DMS53 (cell line): ENCODE data around the gene ZDHHC18.
A peak's percentile ranks its signal among the peaks of the same experiment; 100 is the strongest.
"Not testable (repeated sequence)": the region's sequence is repeated elsewhere in the genome, so short reads cannot be mapped to it uniquely, and the experiment has no call there.

Experiments used
- DNase-seq: peaks from one replicate; lab custom pipeline; 2025; lab: John Stamatoyannopoulos, UW

ZDHHC18 gene

DNA sequence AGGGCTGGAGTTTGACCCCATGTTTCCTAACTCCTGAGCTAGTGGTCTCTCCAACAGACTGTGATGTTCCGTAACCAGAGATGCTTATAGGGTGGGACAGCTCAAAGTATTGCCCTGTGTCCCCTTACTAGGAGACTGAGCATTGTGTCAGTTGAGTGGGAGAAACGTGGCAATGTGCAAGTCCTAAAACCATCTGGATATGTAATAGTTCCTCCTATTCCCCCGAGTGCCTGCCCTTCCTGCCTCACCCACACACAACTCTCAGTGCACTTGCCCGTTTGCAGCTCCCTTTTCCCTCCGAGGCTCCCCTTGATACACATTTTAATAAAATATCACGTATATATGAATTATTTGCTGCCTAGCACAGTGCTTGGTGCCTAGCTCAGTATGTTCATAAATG lies 35.3 kb upstream of the ZDHHC18 start:
- no peak for DNase-seq

DNA sequence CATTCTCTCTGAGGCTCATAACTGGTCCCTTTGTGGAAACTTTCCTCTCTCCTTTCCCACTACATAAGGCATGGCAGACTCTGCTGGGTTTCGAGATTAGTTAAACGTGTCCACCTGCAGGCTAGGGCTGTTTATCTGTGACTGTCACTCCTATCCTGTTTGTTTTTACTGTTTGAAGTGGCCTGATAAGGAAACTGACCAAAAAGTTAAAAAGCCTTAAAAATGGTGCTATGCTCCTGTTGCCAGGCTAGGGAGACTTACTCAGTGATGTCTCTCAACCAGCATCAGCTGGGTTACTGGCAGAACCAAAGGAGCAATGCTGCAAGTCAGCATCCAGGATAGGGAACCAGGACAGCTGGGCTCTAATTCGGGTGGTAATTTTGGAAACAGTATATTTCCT lies 34.9 kb upstream of the ZDHHC18 start:
- no peak for DNase-seq

DNA sequence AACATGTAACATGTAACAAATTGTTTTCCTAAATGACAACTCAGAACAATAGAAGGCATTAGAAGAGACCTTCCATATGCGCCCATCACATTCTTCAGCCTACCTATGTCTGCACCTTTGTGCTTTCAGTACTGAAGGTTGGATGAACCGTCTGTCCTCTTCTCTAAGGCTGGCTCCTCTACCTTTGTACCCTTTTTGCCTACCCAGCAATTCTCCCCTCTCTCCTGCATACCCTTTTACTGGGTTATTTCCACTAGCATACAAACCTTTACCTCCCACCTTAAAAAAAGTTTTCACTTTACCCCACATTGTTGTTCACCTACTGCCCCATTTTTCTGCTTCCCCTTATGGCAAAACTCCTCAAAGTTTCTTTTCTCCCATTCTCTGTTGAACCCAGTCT lies 33.6 kb upstream of the ZDHHC18 start:
- DNase-seq, result no peak

DNA sequence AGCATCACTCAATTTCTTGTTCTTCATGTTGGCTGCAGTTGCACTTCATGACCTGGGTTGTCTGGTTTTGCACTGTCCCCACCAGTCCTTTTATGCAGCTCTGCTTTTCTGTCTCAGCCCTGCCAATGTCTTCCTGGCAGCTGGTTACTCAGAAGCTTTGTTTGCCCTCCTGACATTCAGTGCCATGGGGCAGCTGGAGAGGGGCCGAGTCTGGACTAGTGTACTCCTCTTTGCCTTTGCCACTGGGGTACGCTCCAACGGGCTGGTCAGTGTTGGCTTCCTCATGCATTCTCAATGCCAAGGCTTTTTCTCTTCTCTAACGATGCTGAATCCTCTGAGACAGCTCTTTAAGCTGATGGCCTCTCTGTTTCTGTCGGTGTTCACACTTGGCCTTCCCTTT lies 32.1 kb upstream of the ZDHHC18 start:
- no peak for DNase-seq

DNA sequence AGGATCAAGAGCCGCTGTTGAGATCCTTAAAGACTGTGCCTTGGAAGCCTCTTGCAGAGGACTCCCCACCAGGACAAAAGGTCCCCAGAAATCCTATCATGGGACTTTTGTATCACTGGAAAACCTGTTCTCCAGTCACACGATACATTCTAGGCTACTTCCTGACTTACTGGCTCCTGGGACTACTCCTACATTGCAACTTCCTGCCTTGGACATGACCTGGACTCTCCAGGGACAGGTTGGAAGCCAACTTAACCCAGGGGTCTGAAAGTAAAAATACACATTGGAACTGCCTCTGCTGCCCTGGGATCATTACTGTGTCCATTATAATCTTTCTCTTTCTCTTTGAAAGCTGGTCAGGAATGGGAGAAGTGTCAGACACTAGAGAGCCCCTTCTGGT lies 28.9 kb upstream of the ZDHHC18 start:
- no peak for DNase-seq

DNA sequence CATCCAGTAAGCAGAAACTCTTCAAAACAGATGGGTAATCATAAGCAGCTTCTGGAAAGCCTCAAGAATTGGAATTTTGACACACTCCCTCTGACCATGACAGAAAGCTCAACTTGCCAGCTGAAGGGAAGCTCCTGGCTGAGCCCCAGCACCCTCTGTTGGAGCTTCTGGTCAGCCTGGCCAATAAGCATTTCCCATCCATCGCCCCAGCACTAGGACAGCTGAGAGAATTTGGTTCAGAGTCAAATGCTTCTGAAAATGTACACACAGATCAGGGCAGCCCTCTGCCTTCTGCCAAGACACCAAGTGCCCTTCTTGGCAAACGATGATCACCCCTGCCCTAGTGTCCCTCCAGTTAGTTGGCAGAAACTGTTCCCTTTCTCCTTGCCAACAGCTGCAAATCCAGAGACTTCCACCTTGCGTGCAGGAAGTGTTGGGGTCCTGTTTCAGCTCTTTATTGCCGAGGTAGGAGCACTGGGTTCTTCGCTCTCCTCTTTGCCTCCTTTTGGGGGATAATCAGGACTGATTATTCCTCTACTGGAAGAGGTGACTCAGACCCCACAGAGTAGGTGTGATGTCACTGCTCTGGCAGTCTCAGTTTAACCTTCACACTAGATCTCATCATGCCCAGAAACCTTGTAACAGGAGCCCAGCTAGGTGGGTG lies 26.9 kb upstream of the ZDHHC18 start:
- DNase-seq, result peak; percentile 56

DNA sequence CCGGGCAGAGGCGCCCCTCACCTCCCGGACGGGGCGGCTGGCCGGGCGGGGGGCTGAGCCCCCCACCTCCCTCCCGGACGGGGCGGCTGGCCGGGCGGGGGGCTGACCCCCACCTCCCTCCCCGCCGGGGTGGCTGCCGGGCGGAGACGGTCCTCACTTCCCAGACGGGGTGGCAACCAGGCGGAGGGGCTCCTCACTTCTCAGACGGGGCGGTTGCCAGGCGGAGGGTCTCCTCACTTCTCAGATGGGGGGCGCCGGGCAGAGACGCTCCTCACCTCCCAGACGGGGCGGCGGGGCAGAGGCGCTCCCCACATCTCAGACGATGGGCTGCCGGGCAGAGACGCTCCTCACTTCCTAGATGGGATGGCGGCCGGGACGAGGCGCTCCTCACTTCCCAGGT lies 22.6 kb upstream of the ZDHHC18 start:
- DNase-seq, result not testable (repeated sequence)

DNA sequence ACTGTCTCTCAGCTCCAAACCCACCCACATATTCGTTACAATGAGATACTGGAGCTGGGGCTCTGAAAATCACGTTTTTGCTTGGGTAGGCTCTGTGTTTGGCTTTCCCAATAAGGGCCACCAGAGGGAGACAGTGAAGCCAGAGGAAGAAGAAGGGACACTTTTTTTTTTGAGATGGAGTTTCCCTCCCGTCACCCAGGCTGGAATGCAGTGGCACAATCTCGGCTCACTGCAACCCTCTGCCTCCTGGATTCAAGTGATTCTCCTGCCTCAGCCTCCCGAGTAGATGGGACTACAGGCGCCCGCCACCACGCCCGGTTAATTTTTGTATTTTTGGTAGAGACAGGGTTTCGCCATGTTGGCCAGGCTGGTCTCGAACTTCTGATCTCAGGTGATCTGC lies 16.4 kb upstream of the ZDHHC18 start:
- DNase-seq, result peak; percentile 90

DNA sequence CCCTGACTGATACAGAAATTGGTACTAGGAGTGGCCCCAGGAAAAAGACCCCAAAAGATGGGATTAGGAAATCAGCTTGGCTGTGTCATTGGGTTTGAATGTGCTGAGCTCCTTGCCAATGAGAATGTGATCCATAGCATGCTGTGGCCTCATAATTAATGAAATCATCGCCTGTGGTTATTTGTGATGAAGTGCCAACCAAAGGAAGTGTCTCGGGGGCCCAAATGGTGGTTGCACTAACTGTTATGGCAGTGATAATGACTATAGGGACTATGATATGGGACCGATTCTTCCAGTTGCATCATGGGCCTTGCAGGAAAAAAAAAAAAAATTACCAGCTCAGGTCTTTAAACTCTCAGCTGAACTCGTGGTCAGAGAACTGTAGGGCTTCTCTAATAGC lies 15.4 kb upstream of the ZDHHC18 start:
- DNase-seq, result no peak

DNA sequence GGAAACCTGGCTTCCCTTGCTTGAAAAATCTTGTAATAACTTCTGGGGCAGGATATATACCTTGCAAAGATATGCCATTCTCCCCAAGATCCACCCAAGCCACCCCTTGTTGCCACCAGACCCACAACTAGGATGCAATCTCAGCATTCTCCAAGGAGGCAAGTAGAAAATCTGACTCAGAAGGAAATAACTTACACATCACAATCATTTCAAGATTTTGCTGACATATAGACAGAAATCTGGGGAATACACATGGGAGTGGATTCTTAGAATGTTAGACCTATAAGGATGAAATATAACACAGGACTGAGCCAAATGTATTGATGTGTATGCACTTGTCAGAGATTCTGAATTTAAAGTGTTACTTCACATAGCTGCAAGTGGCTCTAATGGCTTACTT lies 14.8 kb upstream of the ZDHHC18 start:
- no peak for DNase-seq

DNA sequence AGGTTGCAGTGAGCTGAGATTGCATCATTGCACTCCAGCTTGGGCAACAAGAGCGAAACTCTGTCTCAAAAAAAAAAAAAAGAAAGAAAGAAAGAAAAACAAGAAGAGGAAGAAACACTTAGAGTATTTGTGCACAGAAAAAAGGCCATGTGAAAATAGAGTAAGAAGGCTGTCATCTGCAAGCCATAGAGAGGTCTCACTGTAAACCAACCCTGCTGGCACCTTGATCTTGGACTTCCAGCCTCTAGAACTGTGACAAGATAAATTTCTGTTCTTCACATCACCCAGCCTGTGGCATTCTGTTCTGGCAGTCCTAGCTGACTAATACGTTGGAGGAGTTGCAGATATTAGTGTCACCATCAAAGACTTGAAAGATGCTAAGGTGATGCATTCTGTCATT lies 12.1 kb upstream of the ZDHHC18 start:
- DNase-seq, result no peak

DNA sequence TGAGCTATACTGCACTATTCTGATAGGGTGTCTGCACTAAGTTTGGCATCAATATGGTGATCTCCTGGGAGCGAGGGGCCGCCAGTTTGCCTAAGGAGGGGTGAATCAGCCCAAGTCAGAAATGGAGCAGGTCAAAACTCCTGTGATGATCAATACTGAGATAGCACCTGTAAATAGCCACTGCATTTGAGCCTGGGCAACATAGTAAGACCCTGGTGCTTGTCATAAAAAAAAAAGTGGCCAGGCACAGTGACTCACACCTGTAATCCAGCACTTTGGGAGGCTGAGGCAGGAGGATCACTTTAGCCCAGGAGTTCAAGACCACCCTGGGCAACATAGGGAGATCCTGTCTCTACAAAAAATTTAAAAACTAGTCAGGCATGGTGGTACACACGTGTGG lies 11.6 kb upstream of the ZDHHC18 start:
- no peak for DNase-seq

DNA sequence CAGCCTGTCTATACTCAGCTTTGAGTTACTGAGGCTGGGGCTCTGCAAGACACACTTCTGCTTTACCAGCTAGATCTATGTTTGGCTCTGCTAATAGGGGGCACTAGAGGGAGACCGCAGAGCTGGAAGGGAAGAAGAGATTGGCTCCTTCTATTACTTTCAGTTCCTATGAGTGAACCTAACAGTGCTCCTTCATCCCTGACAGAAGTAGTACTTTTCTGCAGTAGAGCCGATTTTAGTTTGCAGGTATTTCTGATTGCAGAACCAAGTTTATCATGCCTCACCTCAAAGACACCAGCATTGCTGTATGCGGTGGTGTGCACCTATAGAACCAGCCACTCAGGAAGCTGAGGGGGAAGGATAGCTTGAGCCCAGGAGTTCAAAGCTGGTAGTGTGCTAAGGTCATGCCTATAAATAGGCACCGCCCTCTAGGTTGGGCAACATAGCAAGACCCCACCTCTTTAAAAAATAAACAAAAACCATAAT lies 5.7 kb upstream of the ZDHHC18 start:
- no peak for DNase-seq

DNA sequence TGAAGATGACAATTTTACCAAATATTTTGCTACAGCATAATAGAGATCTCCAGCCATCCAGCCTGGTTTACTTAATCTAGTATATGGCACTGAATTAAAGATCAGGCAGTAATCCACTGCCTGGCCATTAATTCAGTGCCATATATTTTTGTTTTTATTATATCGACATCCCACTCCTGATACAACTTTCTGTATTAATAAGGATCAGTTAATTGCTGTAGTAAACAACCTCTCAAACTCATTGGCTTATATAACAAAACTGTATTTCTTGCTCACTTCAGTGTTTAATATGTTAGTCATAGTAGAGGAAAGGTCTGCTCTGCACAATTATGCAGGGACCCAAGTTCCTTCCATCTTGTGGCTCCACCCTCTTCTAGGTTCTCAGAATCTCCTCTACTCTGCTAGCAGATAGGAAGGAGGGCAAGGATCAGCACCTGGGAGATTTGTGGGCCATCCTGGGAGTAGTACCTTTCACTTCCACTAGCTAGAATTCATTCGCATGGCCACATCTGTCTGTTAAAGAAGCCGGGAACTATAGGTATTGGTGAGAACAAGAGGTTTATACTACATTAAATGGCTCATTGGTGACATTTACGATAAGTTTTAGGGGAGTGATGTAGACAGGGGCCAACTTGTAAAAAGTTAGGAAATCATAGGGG lies 3.6 kb upstream of the ZDHHC18 start:
- peak; percentile 44 for DNase-seq

DNA sequence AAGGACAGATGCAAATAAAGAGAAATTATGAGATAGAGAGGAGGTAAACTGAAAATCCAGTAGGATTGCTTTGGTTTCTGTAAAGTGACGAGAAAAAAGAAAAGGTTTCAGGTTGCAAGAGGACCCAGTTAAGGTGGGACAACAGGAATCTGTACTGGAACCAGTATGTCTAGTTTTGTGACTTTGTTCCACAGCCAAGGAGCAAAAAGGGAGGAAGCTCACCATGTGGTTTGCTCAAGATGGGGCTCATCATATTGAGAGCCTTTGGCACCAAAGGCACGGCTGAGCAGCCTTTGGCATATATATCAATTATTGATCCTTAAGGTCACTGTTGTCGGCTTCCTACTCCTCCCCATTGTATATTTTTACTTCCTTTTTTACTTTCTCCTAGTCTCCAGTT lies 1.8 kb upstream of the ZDHHC18 start:
- DNase-seq, result peak; percentile 54

DNA sequence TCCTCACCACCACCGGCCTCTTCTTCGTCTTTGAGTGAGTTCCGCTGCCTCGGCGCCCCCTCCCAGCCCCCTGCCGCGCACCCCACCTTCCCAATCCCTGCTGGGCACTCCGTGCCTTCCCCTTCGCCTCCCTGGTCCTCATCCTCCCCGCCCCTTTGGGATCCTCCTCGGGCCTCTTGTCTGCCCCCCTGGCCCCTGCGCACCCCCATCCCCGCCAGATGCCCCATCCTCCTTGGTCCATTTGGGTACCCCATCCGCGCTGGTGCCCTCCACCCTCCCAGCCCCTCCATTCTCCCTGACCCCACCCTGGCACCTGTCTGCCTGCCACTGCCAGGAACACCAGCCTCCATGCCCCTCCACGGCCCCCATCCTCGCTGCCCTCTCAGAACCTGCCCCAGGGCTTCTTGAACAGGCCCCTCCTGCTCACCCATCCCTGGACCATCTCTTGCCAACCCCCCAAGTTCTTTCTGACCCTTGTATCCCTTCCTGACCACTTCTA lies 667 bp downstream of the ZDHHC18 start:
- DNase-seq, result no peak

DNA sequence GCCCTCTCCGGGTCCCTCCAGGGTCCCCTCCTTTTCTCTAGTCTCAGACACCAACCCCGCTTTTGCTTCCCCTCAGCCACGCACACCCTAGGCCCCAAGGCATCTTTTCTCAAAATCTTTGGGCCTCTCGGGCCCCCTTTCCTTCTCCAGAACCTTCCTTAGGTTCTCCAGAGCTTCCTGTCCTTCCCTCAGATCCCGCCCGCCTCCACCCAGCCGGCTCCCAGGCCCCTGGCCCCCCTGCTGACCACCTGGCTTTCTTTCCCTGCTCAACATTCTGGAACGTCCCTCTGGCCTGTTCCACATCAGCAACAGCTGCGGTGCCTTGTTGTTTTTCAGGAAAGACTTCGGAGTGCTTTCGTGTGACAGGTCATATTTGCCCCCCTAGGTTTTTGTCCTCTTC lies 1.2 kb downstream of the ZDHHC18 start:
- DNase-seq, result no peak

DNA sequence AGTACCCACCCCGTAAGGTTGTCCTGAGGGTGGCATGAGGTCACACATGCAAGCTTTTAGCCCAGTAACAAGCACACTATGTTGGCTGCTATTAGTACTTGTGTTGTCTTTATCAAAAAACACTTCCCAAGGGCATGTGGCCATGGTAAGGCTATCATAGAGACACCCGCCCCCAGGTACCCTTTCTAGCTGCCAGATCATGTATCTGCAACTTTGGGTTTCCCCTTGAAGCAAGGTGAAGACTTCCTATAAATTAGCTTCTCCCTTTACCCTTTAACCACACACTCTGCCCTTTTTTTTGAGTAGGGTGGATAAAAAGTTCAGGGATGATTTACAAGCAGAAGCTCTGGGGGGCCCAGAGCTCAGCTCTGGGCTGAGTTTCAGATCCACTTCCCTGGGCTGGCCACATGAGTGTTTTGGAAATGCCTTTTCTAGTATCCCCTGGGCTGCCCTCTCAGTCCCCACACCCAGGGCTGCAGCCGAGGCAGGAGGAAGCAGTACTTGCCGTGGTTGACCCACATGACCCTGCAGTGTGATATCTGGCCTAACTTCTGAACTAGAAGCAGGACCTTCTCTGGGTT lies 2.0 kb downstream of the ZDHHC18 start:
- DNase-seq, result no peak

DNA sequence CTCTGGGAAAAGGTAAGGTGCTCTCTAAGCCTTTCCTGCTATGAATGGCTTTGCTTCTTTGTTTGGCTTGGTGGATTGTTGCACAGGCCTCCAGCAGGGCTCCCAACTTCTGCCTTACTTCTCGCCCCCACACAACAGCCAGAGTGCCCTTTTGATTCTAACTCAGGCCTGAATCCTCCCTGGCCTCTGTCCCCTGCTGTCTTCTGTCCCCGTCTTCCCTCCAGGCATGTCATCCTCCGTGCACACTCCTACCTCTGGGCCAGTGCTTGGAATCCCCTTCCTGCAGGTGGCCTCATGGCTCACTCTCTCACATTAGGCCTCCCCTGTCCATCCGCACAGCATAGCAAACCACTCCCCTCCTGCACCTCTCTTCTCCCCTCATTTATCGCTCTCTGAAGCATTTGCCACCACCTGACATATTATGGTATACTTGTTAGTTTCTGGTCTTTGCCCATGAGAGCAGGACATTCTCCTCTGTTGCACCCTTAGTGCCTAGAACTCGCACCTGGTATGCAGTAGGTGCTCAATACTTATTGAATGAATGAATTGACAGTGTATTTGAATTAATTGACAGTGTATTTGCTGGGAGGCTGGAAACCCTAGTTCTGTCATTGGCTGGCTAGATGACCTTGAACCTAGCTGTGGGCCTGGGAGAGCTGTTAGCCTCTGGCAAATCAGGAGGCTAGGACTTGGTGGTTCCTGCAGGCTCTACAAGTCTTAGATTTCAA lies 2.9 kb downstream of the ZDHHC18 start:
- DNase-seq, result no peak

DNA sequence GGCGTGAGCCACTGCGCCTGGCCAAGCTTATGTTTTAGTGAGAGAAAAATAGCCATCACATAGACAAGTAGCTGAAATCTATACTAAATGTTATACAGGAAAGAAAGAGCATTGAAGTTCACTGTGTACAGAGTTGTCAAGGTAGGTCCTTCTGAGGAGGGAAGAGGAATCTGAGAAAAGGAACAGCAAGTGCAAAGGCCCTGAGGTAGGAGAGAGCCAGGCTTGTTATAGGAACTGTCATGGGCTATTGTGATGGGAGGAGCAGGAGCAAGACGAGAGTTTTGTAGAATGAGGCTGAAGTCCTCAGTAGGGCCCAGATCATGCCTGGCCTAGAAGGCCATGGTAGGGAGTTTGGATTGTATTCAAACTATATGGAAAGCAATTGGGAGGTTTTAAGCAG lies 4.6 kb downstream of the ZDHHC18 start:
- no peak for DNase-seq

DNA sequence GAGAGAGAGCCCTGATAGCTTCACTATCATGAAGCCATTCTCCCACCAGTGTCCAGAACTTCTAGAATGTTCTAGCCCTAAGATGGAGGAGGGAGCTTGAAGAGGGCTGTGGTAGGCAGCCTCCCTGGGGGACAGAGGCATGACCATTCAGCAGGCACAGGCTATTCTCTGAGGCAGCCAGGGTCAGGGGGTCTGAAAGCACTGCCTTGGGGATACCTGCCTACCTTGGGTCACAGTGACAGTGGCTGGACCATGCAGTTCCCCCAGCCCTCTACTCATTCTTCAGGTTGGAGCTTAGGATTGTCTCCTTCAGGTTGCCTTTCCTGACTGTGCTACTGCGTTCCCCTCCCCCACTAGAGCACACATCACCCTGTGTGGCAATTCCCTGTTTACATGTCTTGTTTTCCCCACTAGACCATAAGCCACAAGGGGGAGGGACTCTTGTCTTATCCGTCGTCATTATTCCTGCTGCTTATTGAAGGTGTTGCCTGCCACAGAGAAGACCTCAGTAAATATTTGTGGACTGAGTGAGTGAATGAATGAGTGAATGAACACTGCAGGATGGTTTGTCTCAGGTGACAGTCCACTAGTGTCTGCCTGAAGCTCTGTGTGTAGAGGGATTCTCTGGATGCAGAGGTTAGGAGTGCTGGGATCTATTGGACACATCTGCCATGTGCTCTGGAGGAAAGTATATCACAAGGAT lies 5.2 kb downstream of the ZDHHC18 start:
- DNase-seq, result peak; percentile 86
